ENCODE measurements around the gene SAA2.

SAA2 gene

DNA sequence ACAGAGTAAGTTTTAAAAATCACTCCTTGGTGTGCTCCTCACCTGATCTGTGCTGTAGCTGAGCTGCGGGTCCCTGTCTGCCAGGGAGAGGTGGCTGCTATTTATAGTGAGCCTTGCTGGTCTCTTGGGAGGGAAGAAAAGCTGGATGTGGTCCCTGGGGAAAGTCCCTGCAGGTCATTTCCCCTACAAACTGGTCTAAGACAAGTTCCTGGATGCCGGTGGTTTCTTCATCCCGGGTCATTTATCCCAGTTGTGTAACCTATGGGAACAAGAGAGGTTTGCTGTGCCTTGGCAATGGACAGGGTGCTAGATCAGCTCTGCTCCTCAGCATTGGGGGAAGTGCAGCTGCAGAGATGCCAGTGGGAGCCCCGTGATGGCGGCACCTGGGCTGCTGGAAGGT is at the start of gene SAA2:
Gene SAA2 (minus strand): TSS at position 108 of the 400 bp plus-strand sequence. CDS start 657 bp downstream, outside the sequence.
- no peak for TF ChIP-seq CTCF (IDR thresholded peaks at IDR 0.05; ENCODE audit: low read depth, low read length, missing control alignments)

DNA sequence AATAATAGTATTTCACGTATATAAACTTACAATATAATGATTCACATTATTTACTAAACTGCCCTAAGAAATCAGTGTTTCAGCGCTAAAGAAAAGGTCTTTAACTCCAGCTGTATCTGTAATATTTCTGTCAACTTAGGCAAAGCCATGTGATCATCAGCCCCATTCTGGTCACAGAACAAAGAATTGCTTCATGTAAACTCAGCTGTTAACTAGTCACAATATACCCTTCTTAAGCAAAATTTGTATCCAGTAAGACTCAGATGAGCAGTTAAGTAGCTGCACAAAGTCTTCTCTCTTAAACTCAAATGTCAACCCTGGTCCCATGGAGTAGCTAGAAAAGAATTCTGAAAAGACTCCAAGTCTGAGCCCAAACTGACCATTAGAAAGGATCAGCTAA is 46.8 kb upstream of the SAA2 start:
- TF ChIP-seq CTCF (IDR thresholded peaks at IDR 0.05; ENCODE audit: low read depth, low read length, missing control alignments): no peak
- no peak overlapping the region for H3K4me3 ChIP-seq (ENCODE audit: low read depth, low read length)

More for the DNA sequence above, at the start of gene SAA2:
- no peak within 1 kb of the TSS for H3K4me3 ChIP-seq (ENCODE audit: low read depth, low read length)
- DNase-seq (ENCODE audit: low read depth): no peak

DNA sequence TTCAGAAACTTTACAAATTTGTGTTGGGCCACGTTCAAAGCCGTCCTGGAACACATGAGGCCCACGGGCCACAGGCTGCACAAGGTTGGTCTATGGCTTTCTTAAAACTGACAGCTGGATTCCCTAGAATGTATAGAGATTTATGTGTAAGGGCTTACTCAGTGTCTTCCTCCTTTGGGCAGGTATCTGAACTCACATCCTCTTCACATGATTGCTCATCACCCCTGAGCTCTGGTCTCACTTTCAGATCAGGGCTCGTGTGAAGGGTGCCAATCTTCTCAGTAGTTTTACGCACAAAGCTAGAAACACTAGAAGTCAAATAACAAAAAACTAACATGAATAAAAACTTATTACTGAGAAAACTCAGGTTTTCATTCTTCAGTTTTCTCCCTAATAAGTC is 46.4 kb upstream of the SAA2 start:
- no peak overlapping the region for H3K4me3 ChIP-seq (ENCODE audit: low read depth, low read length)
- DNase-seq (ENCODE audit: low read depth): peak; percentile 29
- TF ChIP-seq CTCF (IDR thresholded peaks at IDR 0.05; ENCODE audit: low read depth, low read length, missing control alignments): no peak

More for the DNA sequence above, 46.8 kb upstream of the SAA2 start:
- DNase-seq (ENCODE audit: low read depth): no peak

GRCh38 chr11:18288911-18289310 is 40.4 kb upstream of the SAA2 start:
- no peak for TF ChIP-seq CTCF (IDR thresholded peaks at IDR 0.05; ENCODE audit: low read depth, low read length, missing control alignments)
- H3K4me3 ChIP-seq (ENCODE audit: low read depth, low read length): no peak overlapping the region
- DNase-seq (ENCODE audit: low read depth): no peak

- no peak overlapping the region for H3K4me3 ChIP-seq (ENCODE audit: low read depth, low read length)
Measured at GRCh38 chr11:18285841-18286240, 37.4 kb upstream of the SAA2 start.

DNA sequence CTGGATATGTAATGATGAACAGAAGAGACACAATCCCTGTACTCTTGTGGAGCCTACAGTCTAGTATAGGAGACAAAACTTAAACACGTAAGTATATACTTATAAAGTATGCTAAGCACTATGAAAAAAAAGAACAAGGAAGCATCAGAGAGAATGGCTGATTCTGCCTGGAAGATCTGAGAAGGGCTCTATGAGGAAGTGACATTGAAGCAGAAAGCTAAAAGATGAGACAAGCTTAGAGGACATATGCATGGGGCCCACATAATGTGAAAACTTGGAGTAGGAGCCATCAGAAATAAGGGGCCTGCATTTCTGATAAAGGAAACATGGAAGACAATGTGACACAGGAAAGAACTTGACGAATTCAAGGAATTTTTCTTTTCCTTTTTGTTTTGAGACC is 34.2 kb upstream of the SAA2 start:
- TF ChIP-seq CTCF (IDR thresholded peaks at IDR 0.05; ENCODE audit: low read depth, low read length, missing control alignments): no peak
- H3K4me3 ChIP-seq (ENCODE audit: low read depth, low read length): no peak overlapping the region
- no peak for DNase-seq (ENCODE audit: low read depth)

More at GRCh38 chr11:18285841-18286240, 37.4 kb upstream of the SAA2 start:
- no peak for TF ChIP-seq CTCF (IDR thresholded peaks at IDR 0.05; ENCODE audit: low read depth, low read length, missing control alignments)
- DNase-seq (ENCODE audit: low read depth): no peak

- no peak for TF ChIP-seq CTCF (IDR thresholded peaks at IDR 0.05; ENCODE audit: low read depth, low read length, missing control alignments)
- DNase-seq (ENCODE audit: low read depth): no peak
- H3K4me3 ChIP-seq (ENCODE audit: low read depth, low read length): no peak overlapping the region
Measured at GRCh38 chr11:18280438-18281045, 32.1 kb upstream of the SAA2 start.
